Astrocyte of the hippocampus (primary cell): Measurements from ENCODE around the gene P3R3URF.

Experiments
- DNase-seq: peaks from one replicate; pipeline ENCODE4 v3.0.0; 2011; ENCODE audit warnings: low read depth, low spot score

Gene P3R3URF

GRCh38 chr1:46193984-46194570 lies 17.8 kb upstream of the P3R3URF start:
- DNase-seq = peak; percentile 34

- no peak for DNase-seq
Measured at GRCh38 chr1:46193285-46193684, 17.0 kb upstream of the P3R3URF start.

- no peak for DNase-seq
Measured at GRCh38 chr1:46192171-46192570, 15.9 kb upstream of the P3R3URF start.

GRCh38 chr1:46191033-46191701 lies 14.9 kb upstream of the P3R3URF start:
- no peak for DNase-seq

- no peak for DNase-seq
Measured at GRCh38 chr1:46190539-46190938, 14.3 kb upstream of the P3R3URF start.

GRCh38 chr1:46188295-46189030 lies 12.2 kb upstream of the P3R3URF start:
- DNase-seq = no peak

GRCh38 chr1:46187106-46187869 lies 11.0 kb upstream of the P3R3URF start:
- no peak for DNase-seq

- no peak for DNase-seq
Measured at GRCh38 chr1:46186076-46186475, 9.8 kb upstream of the P3R3URF start.

- DNase-seq = no peak
Measured at GRCh38 chr1:46184920-46185658, 8.8 kb upstream of the P3R3URF start.

- DNase-seq = no peak
Measured at GRCh38 chr1:46183926-46184557, 7.8 kb upstream of the P3R3URF start.

- peak; percentile 94 for DNase-seq
Measured at GRCh38 chr1:46183079-46183847, 7.0 kb upstream of the P3R3URF start.

- peak; percentile 39 for DNase-seq
Measured at GRCh38 chr1:46181343-46182260, 5.3 kb upstream of the P3R3URF start.

- DNase-seq = no peak
Measured at GRCh38 chr1:46180082-46180616, 3.9 kb upstream of the P3R3URF start.

GRCh38 chr1:46179138-46180081 lies 3.1 kb upstream of the P3R3URF start:
- DNase-seq = peak; percentile 93

- DNase-seq = no peak
Measured at GRCh38 chr1:46175243-46175642, 1.0 kb downstream of the P3R3URF start.

- no peak for DNase-seq
Measured at GRCh38 chr1:46174448-46175231, 1.6 kb downstream of the P3R3URF start, which contains the start of gene TSPAN1. TSS of gene TSPAN1 (plus strand) at chr1:46175087. CDS start at chr1:46181108, 6,021 bp downstream.

GRCh38 chr1:46173361-46173856 lies 2.9 kb downstream of the P3R3URF start:
- DNase-seq = peak; percentile 31
